H9 (cell line): ENCODE results near the gene DNAJB11. TPM values are rescaled to one million over a fixed set of nuclear protein-coding genes. Genes with fewer than 3 reads are reported as not detected.

ENCODE experiments used
- DNase-seq: peaks from one replicate; pipeline ENCODE4 v3.0.0-alpha.2; 2017
- H2AFZ ChIP-seq: one replicate; pipeline ENCODE4 v1.6.1; 2013; ENCODE audit warnings: mild to moderate bottlenecking, low read length, control low read depth, moderate library complexity
- H2AK5ac ChIP-seq: 2 replicates; pipeline ENCODE4 v1.6.1; 2013; ENCODE audit warnings: low read length, control low read depth, mixed read lengths; ENCODE audit not compliant: insufficient read length
- H2BK120ac ChIP-seq: one replicate; pipeline ENCODE4 v1.6.1; 2013; ENCODE audit warnings: low read depth, mild to moderate bottlenecking, low read length, control low read depth, inconsistent platforms; ENCODE audit not compliant: poor library complexity, severe bottlenecking
- H2BK12ac ChIP-seq: 2 replicates; pipeline ENCODE4 v1.6.1; 2013; ENCODE audit warnings: low read length, control low read depth, mixed read lengths, low read depth; ENCODE audit not compliant: insufficient read length
- H2BK15ac ChIP-seq: 2 replicates; pipeline ENCODE4 v1.6.1; 2013; ENCODE audit warnings: low read depth, low read length, control low read depth
- H2BK20ac ChIP-seq: one replicate; pipeline ENCODE4 v1.6.1; 2013; ENCODE audit warnings: low read depth, mild to moderate bottlenecking, low read length, control low read depth, inconsistent platforms; ENCODE audit not compliant: poor library complexity, severe bottlenecking
- H2BK5ac ChIP-seq: 2 replicates; pipeline ENCODE4 v1.6.1; 2013; ENCODE audit warnings: low read length, control low read depth, mixed read lengths; ENCODE audit not compliant: insufficient read length
- H3K14ac ChIP-seq: 2 replicates; pipeline ENCODE4 v1.6.1; 2013; ENCODE audit warnings: low read length, control low read depth; ENCODE audit not compliant: insufficient read depth
- H3K18ac ChIP-seq: 2 replicates; pipeline ENCODE4 v1.6.1; 2013; ENCODE audit warnings: low read depth, mild to moderate bottlenecking, mixed read lengths, low read length, control low read depth; ENCODE audit not compliant: insufficient read length
- H3K23ac ChIP-seq: 2 replicates; pipeline ENCODE4 v1.6.1; 2013; ENCODE audit warnings: low read length, control low read depth, mixed read lengths, low read depth; ENCODE audit not compliant: insufficient read length
- H3K23me2 ChIP-seq: 2 replicates; pipeline ENCODE4 v1.6.1; 2013; ENCODE audit warnings: low read depth, mild to moderate bottlenecking, mixed read lengths, low read length, control low read depth; ENCODE audit not compliant: insufficient read length, poor library complexity, severe bottlenecking
- H3K27ac ChIP-seq: 2 replicates; pipeline ENCODE4 v1.5.1; 2013; ENCODE audit warnings: low read length, control low read depth, mixed read lengths, low read depth; ENCODE audit not compliant: insufficient read length
- H3K27me3 ChIP-seq: 2 replicates; pipeline ENCODE4 v1.6.1; 2013; ENCODE audit warnings: low read length, control low read depth, inconsistent platforms; ENCODE audit not compliant: insufficient read depth
- H3K4ac ChIP-seq: 2 replicates; pipeline ENCODE4 v1.6.1; 2013; ENCODE audit warnings: low read depth, mild to moderate bottlenecking, control low read depth, inconsistent platforms, low read length, moderate library complexity
- H3K4me1 ChIP-seq: 2 replicates; pipeline ENCODE4 v1.6.1; 2013; ENCODE audit warnings: low read length, control low read depth, inconsistent platforms; ENCODE audit not compliant: insufficient read depth
- H3K4me2 ChIP-seq: 2 replicates; pipeline ENCODE4 v1.6.1; 2013; ENCODE audit warnings: low read length, control low read depth, mixed read lengths; ENCODE audit not compliant: insufficient read length, insufficient read depth
- H3K56ac ChIP-seq: 2 replicates; pipeline ENCODE4 v1.6.1; 2013; ENCODE audit warnings: low read depth, mild to moderate bottlenecking, mixed read lengths, low read length, control low read depth; ENCODE audit not compliant: insufficient read length
- H3K79me1 ChIP-seq: 2 replicates; pipeline ENCODE4 v1.6.1; 2013; ENCODE audit warnings: low read depth, mild to moderate bottlenecking, moderate library complexity, low read length, control low read depth, inconsistent platforms; ENCODE audit not compliant: insufficient read depth, poor library complexity, severe bottlenecking
- H3K79me2 ChIP-seq: 2 replicates; pipeline ENCODE4 v1.6.1; 2013; ENCODE audit warnings: low read length, control low read depth, inconsistent platforms; ENCODE audit not compliant: insufficient read depth
- H3K9ac ChIP-seq: 2 replicates; pipeline ENCODE4 v1.6.1; 2013; ENCODE audit warnings: low read length, control low read depth, mixed read lengths; ENCODE audit not compliant: insufficient read length; ENCODE audit errors: extremely low read depth
- H3K9me3 ChIP-seq: one replicate; pipeline ENCODE4 v1.6.1; 2013; ENCODE audit warnings: low read depth, low read length, inconsistent platforms; ENCODE audit not compliant: control insufficient read depth
- H3T11ph ChIP-seq: one replicate; pipeline ENCODE4 v1.6.1; 2013; ENCODE audit warnings: mild to moderate bottlenecking, low read length, control low read depth, inconsistent platforms
- H4K20me1 ChIP-seq: one replicate; pipeline ENCODE4 v1.6.1; 2013; ENCODE audit not compliant: control insufficient read depth, insufficient read length, insufficient read depth
- H4K5ac ChIP-seq: 2 replicates; pipeline ENCODE4 v1.6.1; 2013; ENCODE audit warnings: low read depth, mild to moderate bottlenecking, mixed read lengths, low read length, control low read depth; ENCODE audit not compliant: insufficient read length
- H4K8ac ChIP-seq: replicated peaks from 2 replicates; pipeline ENCODE4 v1.6.1; 2013; ENCODE audit warnings: low read length, control low read depth, mixed read lengths, low read depth; ENCODE audit not compliant: insufficient read length
- H4K91ac ChIP-seq: 2 replicates; pipeline ENCODE4 v1.6.1; 2013; ENCODE audit warnings: low read depth, mild to moderate bottlenecking, moderate library complexity, mixed read lengths, low read length, control low read depth; ENCODE audit not compliant: insufficient read length
- H3K27ac Mint-ChIP-seq, 3 experiments: 2 replicates in 2 of 3; 3 replicates in 1 of 3; pipeline ENCODE4 v1.8.0; 2020 to 2021; ENCODE audit warnings: mixed read lengths in 3 of 3, mild to moderate bottlenecking in 1 of 3, moderate library complexity in 1 of 3
- H3K27me3 Mint-ChIP-seq: 2 replicates; pipeline ENCODE4 v1.8.0; 2021; ENCODE audit warnings: low read depth, mild to moderate bottlenecking, moderate library complexity, mixed read lengths
- H3K36me3 Mint-ChIP-seq, 3 experiments: 2 replicates in 2 of 3; 3 replicates in 1 of 3; pipeline ENCODE4 v1.8.0; 2020 to 2021; ENCODE audit warnings: low read depth in 3 of 3, mixed read lengths in 3 of 3; ENCODE audit not compliant: insufficient read depth in 1 of 3
- H3K4me1 Mint-ChIP-seq, 2 experiments: 2 replicates each; pipeline ENCODE4 v1.8.0; 2020; ENCODE audit warnings: mixed read lengths in 2 of 2
- H3K4me3 Mint-ChIP-seq, 2 experiments: 2 replicates in 1 of 2; 3 replicates in 1 of 2; pipeline ENCODE4 v1.8.0; 2020 to 2021; ENCODE audit warnings: mild to moderate bottlenecking in 2 of 2, mixed read lengths in 2 of 2, moderate library complexity in 1 of 2
- H3K9me3 Mint-ChIP-seq, 2 experiments: 2 replicates in 1 of 2; 3 replicates in 1 of 2; pipeline ENCODE4 v1.8.0; 2020; ENCODE audit warnings: mild to moderate bottlenecking in 2 of 2, mixed read lengths in 2 of 2, moderate library complexity in 1 of 2
- WGBS: extraction: QIAGEN DNeasy Blood & Tissue Kit; methylation state at CpG from one replicate; pipeline ENCODE4 v1.1.7; 2013; ENCODE audit warnings: missing lambda C conversion rate, low lambda C conversion rate, mixed read lengths; ENCODE audit not compliant: insufficient read length; ENCODE audit errors: extremely low coverage; 5-methylcytosine and 5-hydroxymethylcytosine counted together
- total RNA-seq: library from RNA; stranded (reverse); gene quantifications from 2 replicates; pipeline ENCODE4 v1.2.1, GENCODE V29; 2021
- TF ChIP-seq, protein P1 (sequence below): fragments of 200-600 bp; sonication (generic); conservative IDR thresholded peaks from 3 replicates; pipeline ENCODE4 v1.8.0; 2021; ENCODE audit warnings: antibody characterized with exemption, mild to moderate bottlenecking

DNAJB11 gene
- total RNA-seq, 1 experiment from 2014 or later = 61.2 TPM

- TF ChIP-seq, protein P1, sequence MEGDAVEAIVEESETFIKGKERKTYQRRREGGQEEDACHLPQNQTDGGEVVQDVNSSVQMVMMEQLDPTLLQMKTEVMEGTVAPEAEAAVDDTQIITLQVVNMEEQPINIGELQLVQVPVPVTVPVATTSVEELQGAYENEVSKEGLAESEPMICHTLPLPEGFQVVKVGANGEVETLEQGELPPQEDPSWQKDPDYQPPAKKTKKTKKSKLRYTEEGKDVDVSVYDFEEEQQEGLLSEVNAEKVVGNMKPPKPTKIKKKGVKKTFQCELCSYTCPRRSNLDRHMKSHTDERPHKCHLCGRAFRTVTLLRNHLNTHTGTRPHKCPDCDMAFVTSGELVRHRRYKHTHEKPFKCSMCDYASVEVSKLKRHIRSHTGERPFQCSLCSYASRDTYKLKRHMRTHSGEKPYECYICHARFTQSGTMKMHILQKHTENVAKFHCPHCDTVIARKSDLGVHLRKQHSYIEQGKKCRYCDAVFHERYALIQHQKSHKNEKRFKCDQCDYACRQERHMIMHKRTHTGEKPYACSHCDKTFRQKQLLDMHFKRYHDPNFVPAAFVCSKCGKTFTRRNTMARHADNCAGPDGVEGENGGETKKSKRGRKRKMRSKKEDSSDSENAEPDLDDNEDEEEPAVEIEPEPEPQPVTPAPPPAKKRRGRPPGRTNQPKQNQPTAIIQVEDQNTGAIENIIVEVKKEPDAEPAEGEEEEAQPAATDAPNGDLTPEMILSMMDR = no peak
- H3K79me2 ChIP-seq = no peaks in the 10 kb centered on the region
- no peak overlapping the region for H2AFZ ChIP-seq
- Mint-ChIP-seq H3K9me3 (no peaks in the 10 kb centered on the region), H3K4me1 (peaks cover 6 to 7% of the 10 kb centered on the region in 2 experiments; a peak in 2 of 4 replicates), H3K36me3 (no peaks in the 10 kb centered on the region), H3K27me3 (peaks cover 4% of the 10 kb centered on the region; the same call in 1 of the 2 replicates), H3K27ac (no peak overlapping the region), H3K4me3 (no peak overlapping the region)
- H2AK5ac ChIP-seq = no peak overlapping the region
- H3K9me3 ChIP-seq = no peaks in the 10 kb centered on the region
- H3K4me1 ChIP-seq = no peaks in the 10 kb centered on the region; the same call in 1 of the 2 replicates
- no peak overlapping the region for H3K27ac ChIP-seq
- no peak overlapping the region for H2BK20ac ChIP-seq
- no peak overlapping the region for H3K9ac ChIP-seq
- no peak overlapping the region for H4K8ac ChIP-seq
- no peak for DNase-seq
- no peaks in the 10 kb centered on the region for H3K79me1 ChIP-seq
- H2BK12ac ChIP-seq = no peak overlapping the region
- no peak overlapping the region for H3K4me2 ChIP-seq
- no peak overlapping the region for H3K23ac ChIP-seq
- no peak overlapping the region for H2BK5ac ChIP-seq
- no peak overlapping the region for H4K91ac ChIP-seq
- H3K18ac ChIP-seq = no peak overlapping the region
- no peak overlapping the region for H2BK15ac ChIP-seq
- no peak overlapping the region for H3K4ac ChIP-seq
- no peaks in the 10 kb centered on the region for H3K23me2 ChIP-seq
- no peak overlapping the region for H4K5ac ChIP-seq
- H4K20me1 ChIP-seq = no peaks in the 10 kb centered on the region
- H3K27me3 ChIP-seq = no peaks in the 10 kb centered on the region
- WGBS = no CpG with 5 or more reads among the region's 6 CpGs
- H3T11ph ChIP-seq = no peak overlapping the region
- no peak overlapping the region for H3K14ac ChIP-seq
- H3K56ac ChIP-seq = no peak overlapping the region
- no peak overlapping the region for H2BK120ac ChIP-seq
These were observed 60.6 kb downstream of the DNAJB11 start for GRCh38 chr3:186630950-186631641.
